ENCODE data around the gene HTT. TPM values are rescaled to one million over a fixed set of nuclear protein-coding genes. Genes with fewer than 3 reads are reported as not detected.

Gene HTT
- total and polyA plus RNA-seq, 2 of the 8 experiments (the other 6 are each of a cell fraction or from before 2014, with no cell fraction given) = 24.0 to 71.0 TPM

DNA sequence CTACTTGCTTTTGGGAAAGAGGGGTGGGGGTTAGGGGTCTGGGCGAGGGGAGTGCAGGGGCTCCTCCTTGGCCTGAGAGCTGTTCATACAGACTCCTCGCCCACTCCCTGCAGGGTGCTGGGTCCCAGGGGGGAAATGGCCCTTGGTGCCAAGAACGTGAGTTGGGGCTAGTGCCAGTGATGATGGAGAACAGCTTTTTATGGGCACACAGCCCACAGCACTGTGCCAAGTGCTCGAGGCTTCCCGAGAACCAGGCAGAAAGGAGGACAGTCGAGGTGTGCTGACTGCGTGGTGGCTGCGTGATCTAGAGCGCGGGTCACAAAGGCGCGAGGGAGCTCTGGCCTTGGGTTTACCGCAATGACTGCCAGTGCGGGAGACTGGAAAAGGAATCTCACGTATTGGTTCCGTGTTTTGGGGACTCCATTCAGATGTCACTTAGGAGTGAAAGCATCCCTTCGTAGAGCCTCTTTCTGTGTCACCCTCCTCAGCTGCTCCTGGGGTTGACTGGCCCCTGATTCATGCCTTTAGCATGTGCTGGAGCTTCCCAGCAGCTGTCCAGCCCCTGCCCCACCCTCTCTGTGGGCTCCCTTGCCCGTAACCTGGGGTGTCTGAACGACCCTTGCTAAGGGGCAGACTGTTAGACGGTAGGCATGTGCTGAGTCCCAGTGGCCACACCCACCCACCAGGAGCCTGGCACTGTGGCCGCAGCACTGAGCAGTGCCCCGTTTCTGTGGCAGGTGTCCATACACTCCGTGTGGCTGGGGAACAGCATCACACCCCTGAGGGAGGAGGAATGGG, 153.6 kb downstream of the HTT start:
- H3K79me1 ChIP-seq (ENCODE audit: low read depth, low read length) = no peaks in the 10 kb centered on the region; the same call in 1 of the 2 replicates
- no peak overlapping the region for H3K4me3 ChIP-seq (ENCODE audit: extremely low read depth in 1 of 4, insufficient read depth in 2 of 4, low read depth in 3 of 4, low read length in 4 of 4)
- 90% methylated on average over 21 of the region's 23 CpGs; no CpG with 5 or more reads in 1 of the 2 experiments for WGBS, 2 experiments (ENCODE audit: extremely low coverage in 1 of 2, insufficient coverage in 1 of 2, insufficient read length in 1 of 2, insufficient replicate concordance in 2 of 2, low coverage in 1 of 2, low lambda C conversion rate in 2 of 2, missing lambda C conversion rate in 1 of 2)
- ChIA-PET POLR2A (ENCODE audit: partially characterized antibody) (no interaction called here), CTCF (ENCODE audit: partially characterized antibody) (no interaction called here)
- FAIRE-seq (no peak), DNase-seq (ENCODE audit: low read depth in 1 of 2, low spot score in 2 of 2) (no peak)
- H3K36me3 ChIP-seq (ENCODE audit: control insufficient read depth in 2 of 4, insufficient read depth in 4 of 4, low read length in 3 of 4) = peaks cover 31 to 62% (median 53%) of the 10 kb centered on the region in 4 experiments
- H2BK12ac ChIP-seq (ENCODE audit: low read depth, low read length) = no peak overlapping the region
- H2BK15ac ChIP-seq (ENCODE audit: low read length) = no peak overlapping the region
- no peak overlapping the region for H2AFZ ChIP-seq (ENCODE audit: low read length)
- H4K20me1 ChIP-seq (replicated peaks in 1 of 2; ENCODE audit: control insufficient read depth in 1 of 2, insufficient read depth in 2 of 2, low read length in 2 of 2) = peaks cover 15% of the 10 kb centered on the region in 2 experiments
- no peak overlapping the region for H3K9ac ChIP-seq (replicated peaks in 1 of 4; ENCODE audit: extremely low read depth in 1 of 4, low read depth in 3 of 4, low read length in 3 of 4)
- no peaks in the 10 kb centered on the region for H3K79me2 ChIP-seq (ENCODE audit: control insufficient read depth in 1 of 2, insufficient read depth in 2 of 2, low read length in 2 of 2)
- H4K91ac ChIP-seq (replicated peaks; ENCODE audit: insufficient read length, low read length) = no peak overlapping the region
- no peak overlapping the region for H3K23ac ChIP-seq (ENCODE audit: insufficient read length)
- no peak overlapping the region for H4K5ac ChIP-seq (ENCODE audit: insufficient read length, low read depth, low read length)
- no peak overlapping the region for H4K8ac ChIP-seq (ENCODE audit: extremely low read depth, insufficient read depth, low read length)
- no peak overlapping the region for H3K18ac ChIP-seq (ENCODE audit: extremely low read depth, low read length)
- H3K23me2 ChIP-seq (ENCODE audit: low read depth, low read length) = no peaks in the 10 kb centered on the region; the same call in 1 of the 2 replicates
- H3K4me1 ChIP-seq (replicated peaks in 1 of 4; ENCODE audit: control insufficient read depth in 3 of 4, insufficient read depth in 4 of 4, low read length in 3 of 4) = no peaks in the 10 kb centered on the region
- H3K9me3 ChIP-seq (ENCODE audit: insufficient read depth in 2 of 2, low read depth in 1 of 2, low read length in 1 of 2) = peaks cover 0 to 3% of the 10 kb centered on the region in 2 experiments; a peak in 1 of 4 replicates
- no peak overlapping the region for H3K14ac ChIP-seq (ENCODE audit: insufficient read length)
- no peaks in the 10 kb centered on the region for H3K27me3 ChIP-seq (replicated peaks in 1 of 4; ENCODE audit: control insufficient read depth in 3 of 4, extremely low read depth in 1 of 4, insufficient read depth in 3 of 4, low read length in 3 of 4)
- H3K4me2 ChIP-seq (ENCODE audit: insufficient read depth in 1 of 2, low read depth in 2 of 2, low read length in 2 of 2) = no peak overlapping the region
- H2AK5ac ChIP-seq (ENCODE audit: low read depth, low read length) = no peak overlapping the region
- H3K27ac ChIP-seq (ENCODE audit: low read depth, low read length) = no peak overlapping the region
- H2BK5ac ChIP-seq (ENCODE audit: low read depth, low read length) = no peak overlapping the region
- no peak overlapping the region for H3K56ac ChIP-seq (replicated peaks; ENCODE audit: insufficient read length, low read depth, low read length)
- no peak overlapping the region for H2BK20ac ChIP-seq (ENCODE audit: low read length)
- H2BK120ac ChIP-seq (replicated peaks; ENCODE audit: low read depth, low read length) = no peak overlapping the region
- no peak overlapping the region for H3K4ac ChIP-seq (replicated peaks; ENCODE audit: insufficient read length, low read depth, low read length)
- TF ChIP-seq RAD21 (IDR thresholded peaks at IDR 0.05 in 1 of 2, conservative IDR thresholded peaks at IDR 0.05 in 1 of 2; ENCODE audit: low read depth in 2 of 2, low read length in 2 of 2) (no peak), SP4 (IDR thresholded peaks at IDR 0.05; ENCODE audit: low read length) (no peak), SRF (IDR thresholded peaks at IDR 0.05; ENCODE audit: low read depth, low read length) (no peak), EP300 (IDR thresholded peaks at IDR 0.05; ENCODE audit: borderline replicate concordance in 1 of 2, low read depth in 2 of 2, low read length in 2 of 2) (no peak), MAFK (IDR thresholded peaks at IDR 0.05; ENCODE audit: low read depth, low read length) (no peak), RNF2 (IDR thresholded peaks at IDR 0.05; ENCODE audit: borderline replicate concordance, low read depth, low read length, missing control alignments, poor library complexity, severe bottlenecking) (no peak), MAX (IDR thresholded peaks at IDR 0.05) (no peak), RBBP5 (IDR thresholded peaks at IDR 0.05; ENCODE audit: borderline replicate concordance, low read depth, low read length) (no peak), NRF1 (IDR thresholded peaks at IDR 0.05; ENCODE audit: low read depth, low read length) (no peak)
- TF ChIP-seq, protein P1, sequence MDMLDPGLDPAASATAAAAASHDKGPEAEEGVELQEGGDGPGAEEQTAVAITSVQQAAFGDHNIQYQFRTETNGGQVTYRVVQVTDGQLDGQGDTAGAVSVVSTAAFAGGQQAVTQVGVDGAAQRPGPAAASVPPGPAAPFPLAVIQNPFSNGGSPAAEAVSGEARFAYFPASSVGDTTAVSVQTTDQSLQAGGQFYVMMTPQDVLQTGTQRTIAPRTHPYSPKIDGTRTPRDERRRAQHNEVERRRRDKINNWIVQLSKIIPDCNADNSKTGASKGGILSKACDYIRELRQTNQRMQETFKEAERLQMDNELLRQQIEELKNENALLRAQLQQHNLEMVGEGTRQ (IDR thresholded peaks at IDR 0.05; ENCODE audit: low read length) = no peak
